K562 (cell line): ENCODE measurements around the gene DPEP2. TPM values are rescaled to one million over a fixed set of nuclear protein-coding genes. Genes with fewer than 3 reads are reported as not detected.
"Not testable (repeated sequence)": the region's sequence is repeated elsewhere in the genome, so short reads cannot be mapped to it uniquely, and the experiment has no call there.

Source experiments
- ATAC-seq: fragments of 200-7000 bp; cut with Tn5 transposase; 3 replicates; pipeline ENCODE4 v1.9.1; 2020; ENCODE audit warnings: moderate library complexity
- BruUV-seq: library from RNA; stranded (reverse); fragments of 400-500 nt; replicated peaks from 2 replicates; lab custom pipeline; 2021; lab: Mats Ljungman, UMichigan
- CTCF ChIA-PET: fragments of 300-600 bp; formaldehyde crosslinking; extraction: SDS; loops from one replicate; lab custom pipeline; 2021; ENCODE audit warnings: low intra/inter-chr PET ratio; lab: Yijun Ruan, JAX
- POLR2A ChIA-PET: fragments of 300-600, 350-650 bp; sonication (Branson Sonifier 250); formaldehyde crosslinking; extraction: SDS; loops from one replicate; lab custom pipeline; 2021; ENCODE audit warnings: antibody characterized with exemption, inconsistent platforms; lab: Yijun Ruan, JAX
- DNase-seq, 4 experiments: peaks; one replicate each; pipeline versions ENCODE4 v3.0.0 to v3.0.0-alpha.2; 2011 to 2018; ENCODE audit warnings: low spot score in 3 of 4, mixed read lengths in 3 of 4; ENCODE audit errors: extremely low read depth in 1 of 4
- FAIRE-seq: peaks from 2 replicates; lab custom pipeline; 2011; peaks lifted over from hg19 to GRCh38; lab: Jason Lieb, UNC
- H2AFZ ChIP-seq: 2 replicates; pipeline ENCODE4 v1.6.0; 2011; ENCODE audit warnings: low read depth, low read length, control low read depth, inconsistent platforms
- H3K27ac ChIP-seq: fragments of 200-600 bp; 3 replicates; pipeline ENCODE4 v1.8.0; 2011; ENCODE audit warnings: low read depth, mild to moderate bottlenecking, control low read depth, inconsistent platforms, low read length, moderate library complexity, mixed read lengths; ENCODE audit errors: extremely low read depth
- H3K27me3 ChIP-seq, 2 experiments: fragments of 300-600 bp in 1 of 2; 2 replicates in 1 of 2; 3 replicates in 1 of 2; pipeline versions ENCODE4 v1.6.0 to v1.8.0; 2011; ENCODE audit warnings: inconsistent platforms in 2 of 2, low read length in 2 of 2, mild to moderate bottlenecking in 1 of 2, mixed read lengths in 1 of 2, moderate library complexity in 1 of 2; ENCODE audit not compliant: control insufficient read depth in 2 of 2, insufficient read depth in 2 of 2
- H3K36me3 ChIP-seq: fragments of 300-600 bp; 3 replicates; pipeline ENCODE4 v1.8.0; 2011; ENCODE audit warnings: mild to moderate bottlenecking, low read length, inconsistent platforms; ENCODE audit not compliant: control insufficient read depth, insufficient read depth
- H3K4me1 ChIP-seq, 2 experiments: fragments of 200-600 bp in 1 of 2; replicated peaks in 1 of 2; 2 replicates in 1 of 2; 3 replicates in 1 of 2; pipeline versions ENCODE4 v1.5.1 to v1.8.0; 2011; ENCODE audit warnings: inconsistent platforms in 2 of 2, low read length in 2 of 2, mild to moderate bottlenecking in 1 of 2, mixed read lengths in 1 of 2, moderate library complexity in 1 of 2; ENCODE audit not compliant: control insufficient read depth in 2 of 2, insufficient read depth in 2 of 2
- H3K4me2 ChIP-seq: 2 replicates; pipeline ENCODE4 v1.6.1; 2011; ENCODE audit warnings: low read length, control low read depth, inconsistent platforms, mixed read lengths; ENCODE audit not compliant: insufficient read depth
- H3K4me3 ChIP-seq: fragments of 200-600 bp; sonication (generic), shearing (Covaris generic); 2 replicates; pipeline ENCODE4 v1.5.1; 2016; ENCODE audit warnings: control low read depth, inconsistent platforms
- H3K79me2 ChIP-seq: fragments of 200-600 bp; 3 replicates; pipeline ENCODE4 v1.8.0; 2011; ENCODE audit warnings: low read length, inconsistent platforms; ENCODE audit not compliant: control insufficient read depth, insufficient read depth
- H3K9ac ChIP-seq, 2 experiments: 2 replicates each; pipeline versions ENCODE4 v1.6.0 to v1.6.1; 2011; ENCODE audit warnings: low read depth in 2 of 2, low read length in 2 of 2, control low read depth in 1 of 2, inconsistent platforms in 1 of 2, mild to moderate bottlenecking in 1 of 2, mixed read lengths in 1 of 2; ENCODE audit not compliant: insufficient read depth in 1 of 2
- H3K9me1 ChIP-seq: one replicate; pipeline ENCODE4 v1.6.0; 2011; ENCODE audit warnings: inconsistent platforms, mild to moderate bottlenecking, low read length, moderate library complexity; ENCODE audit not compliant: control insufficient read depth, insufficient read depth
- H3K9me3 ChIP-seq: replicated peaks from 2 replicates; pipeline ENCODE4 v1.5.1; 2011; ENCODE audit warnings: low read depth, low read length, inconsistent platforms; ENCODE audit not compliant: control insufficient read depth, insufficient read depth
- H4K20me1 ChIP-seq: replicated peaks from 2 replicates; pipeline ENCODE4 v1.6.1; 2011; ENCODE audit warnings: low read length, inconsistent platforms, mixed read lengths; ENCODE audit not compliant: control insufficient read depth, insufficient read depth
- FOSL1 ChIP-seq: fragments of 200-800 bp; sonication (Bioruptor generic); conservative IDR thresholded peaks from 2 replicates; pipeline ENCODE4 v1.6.1; 2016; ENCODE audit warnings: missing genetic modification characterization, missing compliant biosample characterization
- HDAC1 ChIP-seq, 2 experiments: fragments of 450-650 bp; IDR thresholded peaks; 2 replicates each; pipeline ENCODE4 v1.6.1; 2016 to 2017; ENCODE audit warnings: inconsistent platforms in 1 of 2, mild to moderate bottlenecking in 1 of 2, moderate library complexity in 1 of 2
- NR2C1 ChIP-seq, 2 experiments: fragments of 450-650 bp; IDR thresholded peaks; 2 replicates each; pipeline ENCODE4 v1.6.1; 2017; ENCODE audit warnings: mild to moderate bottlenecking in 2 of 2, antibody characterized with exemption in 1 of 2, inconsistent platforms in 1 of 2, missing compliant biosample characterization in 1 of 2, missing genetic modification characterization in 1 of 2
- ZEB2 ChIP-seq: fragments of 450-650 bp; IDR thresholded peaks from 2 replicates; pipeline ENCODE4 v1.6.1; 2016
- ZNF121 ChIP-seq: sonication (generic); formaldehyde crosslinking; conservative IDR thresholded peaks from 2 replicates; pipeline ENCODE4 v1.8.0; 2022; ENCODE audit warnings: missing genetic modification reagents
- ZNF436 ChIP-seq: fragments of 250-450, 450-650 bp; sonication (Bioruptor Pico); formaldehyde crosslinking; IDR thresholded peaks from 2 replicates; pipeline ENCODE4 v1.7.0; 2020; ENCODE audit warnings: mild to moderate bottlenecking
- ZNF551 ChIP-seq: fragments of 250-450 bp; sonication (Bioruptor Pico); IDR thresholded peaks from 2 replicates; pipeline ENCODE4 v1.5.0; 2021; ENCODE audit warnings: mild to moderate bottlenecking, moderate library complexity
- WGBS: fragments of 100-300 bp; shearing (Covaris generic); methylation state at CpG from one replicate; pipeline ENCODE4 v1.1.6; 2016; ENCODE audit warnings: low coverage, mixed read lengths; ENCODE audit not compliant: insufficient coverage; ENCODE audit errors: missing lambda C conversion rate; 5-methylcytosine and 5-hydroxymethylcytosine counted together
- in situ Hi-C: fragments of 300-500 bp; cut with MboI; formaldehyde crosslinking; loops from 4 replicates; pipeline ENCODE4 v1.15.0; 2018; ENCODE audit warnings: inconsistent platforms, mixed read lengths
- intact Hi-C: fragments of 100-400 bp; cut with micrococcal nuclease; formaldehyde crosslinking; loops from 2 replicates; pipeline ENCODE4 v1.14.2; 2022
- polyA plus RNA-seq, 8 experiments: library from polyadenylated mRNA; depleted of rRNA in 4 of 8; stranded (reverse) in 5 of 8; unstranded in 3 of 8; fragments of >200 nt; fragmentation: Nextera tagmentation in 2 of 8; fragmentation: Illumina TruSeq in 1 of 8; extraction: Ambion mirVana in 2 of 8; extraction: Trizol in 1 of 8; gene quantifications; 2 replicates each; pipeline versions ENCODE4 v1.2.1 to v1.2.3, GENCODE V29; 2011 to 2014; ENCODE audit warnings: inconsistent platforms in 1 of 8, missing spikeins in 1 of 8
- total RNA-seq, 7 experiments: library from RNA; depleted of rRNA in 6 of 7; stranded (reverse); fragments of >200 nt in 6 of 7; fragmentation: Illumina TruSeq in 2 of 7; extraction: Trizol in 2 of 7; gene quantifications; 2 replicates each; pipeline versions ENCODE4 v1.2.1 to v1.2.3, GENCODE V29; 2011 to 2021; ENCODE audit warnings: low replicate concordance in 1 of 7

Gene DPEP2
- total and polyA plus RNA-seq, 9 of the 15 experiments (the other 6 are each of a cell fraction or from before 2014, with no cell fraction given) = 0.14 to 1.2 (median 0.38) TPM

GRCh38 chr16:68030108-68030507 lies 30.8 kb upstream of the DPEP2 start (continued):
- TF ChIP-seq FOSL1 (tag) (peak; percentile 74), NR2C1 (tag; IDR thresholded peaks at IDR 0.05) (peak; percentile 32; the same call in 1 of the 2 replicates), HDAC1 (IDR thresholded peaks at IDR 0.05) (0 out of 4 replicates have a peak, but pooled peaks of 1 of the 2 experiments have one; percentile 20)
- not testable (repeated sequence) for TF ChIP-seq NR2C1 (IDR thresholded peaks at IDR 0.05)

- H3K79me2 ChIP-seq = peaks cover 10% of the 10 kb centered on the region
- H3K27me3 ChIP-seq = no peaks in the 10 kb centered on the region
- H3K27ac ChIP-seq = no peak overlapping the region
- peaks cover 0 to 7% of the 10 kb centered on the region in 2 experiments; a peak in 3 of 5 replicates for H3K4me1 ChIP-seq
- no peak overlapping the region for H3K4me3 ChIP-seq
- TF ChIP-seq ZEB2 (no peak), ZNF436 (CRISPR knock-in tag) (no peak), ZNF551 (CRISPR knock-in tag) (no peak), ZNF121 (CRISPR knock-in tag) (peak; percentile 67)
- ChIA-PET POLR2A (interaction anchor here (1.4 to 2.6 kb wide), 5 partner anchors 8 to 69 kb away, joined by 3 to 9 read pairs (median 4); partner anchors contain the start of gene DPEP2NB), CTCF (no interaction called here)
- DNase-seq (no peak), ATAC-seq (no peak), FAIRE-seq (no peak)
- no peak overlapping the region for H3K9ac ChIP-seq
- in situ Hi-C loops = no loop called here
- no TSS peak for BruUV-seq
- WGBS = 100% methylated on average over 3 of the region's 3 CpGs
- no peaks in the 10 kb centered on the region; the same call in 1 of the 2 replicates for H4K20me1 ChIP-seq
- peaks cover 47% of the 10 kb centered on the region; the same call in 2 of the 3 replicates for H3K36me3 ChIP-seq
- no peaks in the 10 kb centered on the region for H3K9me3 ChIP-seq
- H2AFZ ChIP-seq = no peak overlapping the region
- intact Hi-C loops = no loop called here
- no peak overlapping the region for H3K4me2 ChIP-seq
- H3K9me1 ChIP-seq = no peaks in the 10 kb centered on the region
Measured at GRCh38 chr16:68028996-68029395, 29.7 kb upstream of the DPEP2 start.
